ENCODE data around the gene LARP6. TPM values are rescaled to one million over a fixed set of nuclear protein-coding genes. Genes with fewer than 3 reads are reported as not detected.

Gene LARP6
- polyA plus RNA-seq, 1 donor (not counting 4 experiments of a cell fraction or from before 2014, with no cell fraction given): 66.1 TPM

DNA sequence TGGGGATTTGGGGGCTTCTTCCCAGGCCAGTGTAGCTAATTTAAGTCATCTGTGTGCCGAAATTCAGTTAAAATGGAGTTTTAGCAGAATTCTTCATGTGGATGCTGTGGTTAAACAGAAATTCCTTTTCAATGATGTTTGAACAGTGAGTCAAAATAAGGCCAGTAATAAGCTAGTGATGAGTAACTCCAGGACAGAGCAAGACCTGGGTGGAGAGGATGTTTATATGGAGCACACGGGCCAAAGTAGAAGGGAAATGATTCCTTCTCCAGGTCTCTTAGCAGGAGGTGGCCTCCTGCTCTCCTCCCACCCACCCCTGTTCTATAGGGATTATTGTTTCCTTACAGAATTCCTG lies 58.7 kb downstream of the LARP6 start:
- Histone ChIP-seq H3K36me3 (ENCODE audit: control insufficient read depth in 2 of 2, extremely low read depth in 1 of 2, insufficient read depth in 2 of 2, low read length in 2 of 2) (no peaks in the 10 kb centered on the region), H3K4me1 (ENCODE audit: control insufficient read depth, extremely low read depth, insufficient read depth, low read length) (peaks cover 39% of the 10 kb centered on the region), H3K27me3 (ENCODE audit: control insufficient read depth, extremely low read depth, insufficient read depth, low read length) (no peaks in the 10 kb centered on the region), H3K4me2 (ENCODE audit: control insufficient read depth, extremely low read depth, insufficient read depth, low read depth, low read length) (peak overlapping the region; percentile 76), H3K9me1 (ENCODE audit: control insufficient read depth, extremely low read depth, insufficient read depth, low read length) (no peaks in the 10 kb centered on the region), H3K79me2 (ENCODE audit: control insufficient read depth, insufficient read depth, low read length) (no peaks in the 10 kb centered on the region), H3K9ac (ENCODE audit: control insufficient read depth, extremely low read depth, insufficient read depth, low read length) (peak overlapping the region; percentile 66), H3K9me3 (ENCODE audit: control insufficient read depth, low read depth, low read length) (no peaks in the 10 kb centered on the region), H2AFZ (ENCODE audit: control insufficient read depth, low read length) (peak overlapping the region; percentile 82), H3K27ac (ENCODE audit: control insufficient read depth, insufficient read depth, low read length) (peak overlapping the region; percentile 82), H3K4me3 (ENCODE audit: control insufficient read depth in 2 of 3, extremely low read depth in 1 of 3, insufficient read depth in 2 of 3, low read depth in 1 of 3, low read length in 3 of 3) (peak overlapping the region in 1 of 3 experiments; percentile 30), H4K20me1 (ENCODE audit: control insufficient read depth, extremely low read depth, insufficient read depth, low read length) (no peaks in the 10 kb centered on the region)
- FAIRE-seq (peak; percentile 81), DNase-seq (ENCODE audit: low read depth, low spot score) (no peak)
- dilution Hi-C loops (cut with MboI; ENCODE audit: extremely low pct_ligation_motif_present, low sequenced_read_pairs): no loop called here
- no peak for TF ChIP-seq EZH2 (IDR thresholded peaks at IDR 0.05; ENCODE audit: low read length)
- TF ChIP-seq, protein P1, sequence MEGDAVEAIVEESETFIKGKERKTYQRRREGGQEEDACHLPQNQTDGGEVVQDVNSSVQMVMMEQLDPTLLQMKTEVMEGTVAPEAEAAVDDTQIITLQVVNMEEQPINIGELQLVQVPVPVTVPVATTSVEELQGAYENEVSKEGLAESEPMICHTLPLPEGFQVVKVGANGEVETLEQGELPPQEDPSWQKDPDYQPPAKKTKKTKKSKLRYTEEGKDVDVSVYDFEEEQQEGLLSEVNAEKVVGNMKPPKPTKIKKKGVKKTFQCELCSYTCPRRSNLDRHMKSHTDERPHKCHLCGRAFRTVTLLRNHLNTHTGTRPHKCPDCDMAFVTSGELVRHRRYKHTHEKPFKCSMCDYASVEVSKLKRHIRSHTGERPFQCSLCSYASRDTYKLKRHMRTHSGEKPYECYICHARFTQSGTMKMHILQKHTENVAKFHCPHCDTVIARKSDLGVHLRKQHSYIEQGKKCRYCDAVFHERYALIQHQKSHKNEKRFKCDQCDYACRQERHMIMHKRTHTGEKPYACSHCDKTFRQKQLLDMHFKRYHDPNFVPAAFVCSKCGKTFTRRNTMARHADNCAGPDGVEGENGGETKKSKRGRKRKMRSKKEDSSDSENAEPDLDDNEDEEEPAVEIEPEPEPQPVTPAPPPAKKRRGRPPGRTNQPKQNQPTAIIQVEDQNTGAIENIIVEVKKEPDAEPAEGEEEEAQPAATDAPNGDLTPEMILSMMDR (optimal IDR thresholded peaks at IDR 0.05 in 1 of 3, IDR thresholded peaks at IDR 0.05 in 1 of 3, conservative IDR thresholded peaks at IDR 0.05 in 1 of 3; ENCODE audit: extremely low read depth in 1 of 3, insufficient read depth in 2 of 3, low read length in 3 of 3): no peak

DNA sequence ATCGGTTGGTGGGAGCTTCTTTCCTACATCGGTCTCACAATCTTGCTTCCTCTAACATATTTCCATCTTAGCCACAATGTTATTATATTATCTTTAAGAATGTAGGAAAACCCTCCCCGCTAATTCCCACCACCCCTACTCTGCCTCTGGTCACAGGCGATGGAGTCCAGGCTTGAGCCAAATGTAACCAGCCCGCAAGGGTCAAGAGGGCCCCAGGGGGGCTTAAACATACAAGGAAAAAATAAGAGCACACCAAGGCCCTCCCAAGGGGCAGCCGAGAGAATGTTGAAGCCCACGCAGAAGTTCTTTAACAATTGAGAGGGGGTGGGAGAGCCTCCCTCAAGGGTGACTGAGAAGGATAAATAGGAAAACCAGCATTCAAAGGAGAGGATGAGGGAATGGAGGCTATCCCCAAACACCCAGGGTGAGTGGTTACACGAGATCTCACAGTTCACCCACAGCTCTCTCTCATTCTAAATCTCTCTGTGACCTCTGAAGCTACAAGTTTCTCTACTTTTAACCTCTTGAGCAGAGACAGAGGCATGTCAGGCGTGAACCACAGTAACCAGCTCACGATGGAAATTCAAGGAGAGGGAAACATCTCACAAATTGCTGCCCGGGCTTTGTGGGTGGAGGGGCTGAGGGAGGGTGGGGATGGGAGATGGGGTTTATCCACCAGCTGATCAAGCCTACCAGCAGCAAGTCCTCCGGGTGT lies 59.2 kb downstream of the LARP6 start:
- Histone ChIP-seq H3K79me2 (ENCODE audit: control insufficient read depth, insufficient read depth, low read length) (no peaks in the 10 kb centered on the region), H2AFZ (ENCODE audit: control insufficient read depth, low read length) (peak overlapping the region; percentile 82), H3K27me3 (ENCODE audit: control insufficient read depth, extremely low read depth, insufficient read depth, low read length) (no peaks in the 10 kb centered on the region), H3K4me1 (ENCODE audit: control insufficient read depth, extremely low read depth, insufficient read depth, low read length) (peaks cover 33% of the 10 kb centered on the region), H4K20me1 (ENCODE audit: control insufficient read depth, extremely low read depth, insufficient read depth, low read length) (no peaks in the 10 kb centered on the region), H3K9me1 (ENCODE audit: control insufficient read depth, extremely low read depth, insufficient read depth, low read length) (no peaks in the 10 kb centered on the region), H3K4me2 (ENCODE audit: control insufficient read depth, extremely low read depth, insufficient read depth, low read depth, low read length) (peak overlapping the region; percentile 76), H3K27ac (ENCODE audit: control insufficient read depth, insufficient read depth, low read length) (peak overlapping the region; percentile 82), H3K9ac (ENCODE audit: control insufficient read depth, extremely low read depth, insufficient read depth, low read length) (peak overlapping the region; percentile 66), H3K4me3 (ENCODE audit: control insufficient read depth in 2 of 3, extremely low read depth in 1 of 3, insufficient read depth in 2 of 3, low read depth in 1 of 3, low read length in 3 of 3) (peak overlapping the region in 2 of 3 experiments; percentile 15 to 30), H3K36me3 (ENCODE audit: control insufficient read depth in 2 of 2, extremely low read depth in 1 of 2, insufficient read depth in 2 of 2, low read length in 2 of 2) (no peaks in the 10 kb centered on the region), H3K9me3 (ENCODE audit: control insufficient read depth, low read depth, low read length) (no peaks in the 10 kb centered on the region)
- FAIRE-seq (no peak), DNase-seq (ENCODE audit: low read depth, low spot score) (no peak)
- dilution Hi-C loops (cut with MboI; ENCODE audit: extremely low pct_ligation_motif_present, low sequenced_read_pairs): no loop called here
- TF ChIP-seq EZH2 (IDR thresholded peaks at IDR 0.05; ENCODE audit: low read length): no peak
- TF ChIP-seq, protein P1 (optimal IDR thresholded peaks at IDR 0.05 in 1 of 3, IDR thresholded peaks at IDR 0.05 in 1 of 3, conservative IDR thresholded peaks at IDR 0.05 in 1 of 3; ENCODE audit: extremely low read depth in 1 of 3, insufficient read depth in 2 of 3, low read length in 3 of 3): no peak

All from keratinocyte (primary cell).